Measurements from ENCODE around the gene IL20RB.
"Not testable (repeated sequence)": the region's sequence is repeated elsewhere in the genome, so short reads cannot be mapped to it uniquely, and the experiment has no call there.

Gene IL20RB

DNA sequence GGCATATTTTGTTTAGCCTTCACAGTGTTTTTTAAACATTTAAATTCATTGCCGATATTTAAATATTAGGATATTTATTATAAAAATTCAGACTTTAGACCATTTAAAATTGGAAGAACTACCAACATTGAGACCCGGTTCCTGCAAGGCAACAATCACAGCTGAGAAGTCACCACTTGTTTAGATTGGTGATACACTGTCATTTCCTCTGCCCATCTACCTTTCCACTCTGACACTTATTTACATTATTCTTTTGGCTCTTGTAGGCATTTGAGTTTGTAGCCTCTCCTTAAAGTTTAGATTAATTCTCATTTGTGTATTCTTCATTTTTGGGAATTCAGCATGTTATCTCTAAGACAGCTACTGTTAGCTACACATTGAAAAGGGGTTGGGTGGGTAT is 10.3 kb upstream of the IL20RB start:
- DNase-seq: no peak

DNA sequence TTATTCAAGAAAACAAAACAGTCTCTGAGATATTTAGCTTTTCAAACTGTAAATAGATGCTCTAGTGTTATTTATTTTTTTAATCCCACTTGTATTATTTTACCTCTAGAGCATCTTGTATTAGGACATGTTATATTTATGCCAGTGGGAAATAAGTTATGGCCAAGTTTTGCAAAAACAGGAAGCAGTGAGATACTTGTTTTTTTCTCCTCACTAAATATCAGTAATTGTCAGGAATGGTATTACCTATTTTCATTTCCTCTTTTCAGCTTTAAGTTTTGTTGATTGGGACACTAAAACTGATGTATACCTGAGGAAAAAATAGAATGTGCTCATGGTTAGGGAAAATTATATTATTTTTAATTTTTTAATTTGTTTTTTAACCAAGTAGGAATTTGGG is 8.6 kb upstream of the IL20RB start:
- DNase-seq: no peak

DNA sequence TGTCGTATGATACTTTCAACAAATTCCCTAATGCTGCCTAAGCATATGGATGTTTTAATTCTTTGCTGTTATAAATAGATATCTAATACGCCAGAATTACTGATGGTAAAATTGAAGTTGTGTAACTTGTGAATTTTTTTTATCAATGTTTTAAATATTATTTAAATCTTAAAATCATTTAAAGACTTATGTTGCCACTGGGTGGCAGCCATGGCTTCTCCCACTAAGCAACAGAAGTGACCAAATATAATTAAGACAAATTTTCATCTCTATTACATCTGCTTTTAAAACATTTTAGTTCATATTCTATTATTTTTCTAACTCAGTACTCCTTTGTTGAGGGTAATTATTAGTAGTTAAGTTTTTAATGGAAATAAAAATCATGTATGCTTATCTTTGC is 8.1 kb upstream of the IL20RB start:
- DNase-seq: no peak

DNA sequence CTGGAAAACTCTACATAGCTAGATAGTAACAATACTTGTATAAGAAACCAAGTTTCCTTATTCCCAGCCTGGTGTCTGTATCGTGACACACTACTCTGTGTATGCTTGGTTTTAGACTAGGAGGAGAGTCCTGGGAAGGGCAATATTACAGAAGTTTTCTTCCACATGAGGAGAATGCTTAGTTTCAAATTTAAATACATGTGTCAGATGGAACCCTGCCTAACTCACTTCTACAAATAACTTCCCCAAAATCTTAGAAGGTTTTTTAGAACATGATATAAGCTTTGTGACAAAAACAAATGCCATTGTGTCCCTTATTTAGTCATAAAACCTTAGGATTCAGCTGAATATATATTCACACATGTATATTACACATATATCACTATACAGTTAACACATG is 7.2 kb upstream of the IL20RB start:
- DNase-seq: no peak

DNA sequence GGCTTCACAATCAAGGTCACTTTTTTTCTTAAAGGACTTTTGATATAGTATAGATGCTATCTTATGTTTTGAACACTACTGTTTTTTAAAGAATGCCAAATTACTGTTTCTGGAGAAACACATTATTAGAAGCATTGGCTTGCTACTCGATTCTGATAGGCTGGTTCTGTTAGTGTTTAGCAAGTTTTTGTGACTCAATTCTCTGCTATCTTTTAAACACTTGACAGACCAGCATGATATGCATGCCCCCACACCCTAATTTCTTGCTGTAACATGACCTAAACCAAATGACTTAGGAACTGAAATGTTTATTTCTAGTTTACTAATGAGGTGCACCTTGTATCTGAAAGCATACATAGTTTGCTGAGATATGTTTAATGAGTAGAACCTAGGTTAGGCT is 5.5 kb upstream of the IL20RB start:
- no peak for DNase-seq

DNA sequence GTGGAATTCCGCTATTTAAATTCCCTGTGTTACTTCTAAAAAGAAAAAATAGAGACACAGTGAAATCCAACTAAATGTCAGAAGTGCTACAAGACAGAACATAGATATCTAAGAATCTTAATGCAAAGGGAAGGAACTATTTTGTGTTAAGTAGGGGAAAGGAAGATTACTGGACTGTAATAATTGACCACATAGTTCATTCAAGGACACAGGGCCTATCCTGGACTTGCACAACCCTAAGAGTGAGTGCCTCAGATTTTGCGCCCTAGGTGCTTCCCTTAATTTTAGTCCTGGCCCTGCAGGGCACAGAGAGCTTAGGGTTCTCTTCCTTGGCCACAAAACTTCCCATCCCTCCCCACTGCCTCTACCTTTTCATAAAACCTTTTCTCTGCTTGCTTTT is 3.5 kb upstream of the IL20RB start:
- DNase-seq: no peak

DNA sequence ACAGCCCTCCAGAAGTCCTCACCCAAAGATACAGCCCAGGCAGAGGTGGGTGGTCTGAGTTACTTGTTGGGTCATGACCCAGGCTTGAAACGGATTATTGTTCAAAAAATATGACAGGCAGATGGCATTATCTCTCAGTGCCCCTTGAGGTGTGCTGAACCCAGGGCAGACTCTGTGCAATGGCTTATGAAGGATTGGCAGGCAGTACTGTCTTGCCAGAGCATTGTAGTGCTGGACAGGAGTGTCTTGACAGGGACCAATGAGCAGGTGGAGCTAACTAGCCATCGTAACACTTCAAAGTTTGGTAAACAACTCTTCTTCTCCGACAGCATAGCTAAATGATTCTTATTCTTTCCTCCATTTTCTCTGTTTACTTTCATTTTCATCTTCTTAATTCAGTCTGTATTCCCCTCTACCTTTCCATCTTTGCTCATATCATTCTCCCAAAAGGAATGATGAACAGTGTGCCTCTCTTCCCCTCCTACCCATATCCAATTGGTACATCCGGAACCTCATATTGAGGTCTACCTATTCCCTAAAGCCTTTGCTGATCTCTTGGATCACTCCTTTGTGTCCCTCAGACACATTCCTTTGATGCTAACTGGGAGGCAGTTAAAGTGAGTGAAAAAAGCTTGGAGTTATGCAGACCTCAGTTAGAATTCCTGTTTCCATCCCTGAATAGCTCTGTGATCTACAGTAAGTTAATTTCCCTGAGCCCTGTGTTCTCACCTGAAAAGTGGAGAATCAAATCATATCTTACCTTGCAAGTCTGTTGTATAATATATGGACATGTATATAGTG is 2.6 kb upstream of the IL20RB start:
- DNase-seq: no peak

DNA sequence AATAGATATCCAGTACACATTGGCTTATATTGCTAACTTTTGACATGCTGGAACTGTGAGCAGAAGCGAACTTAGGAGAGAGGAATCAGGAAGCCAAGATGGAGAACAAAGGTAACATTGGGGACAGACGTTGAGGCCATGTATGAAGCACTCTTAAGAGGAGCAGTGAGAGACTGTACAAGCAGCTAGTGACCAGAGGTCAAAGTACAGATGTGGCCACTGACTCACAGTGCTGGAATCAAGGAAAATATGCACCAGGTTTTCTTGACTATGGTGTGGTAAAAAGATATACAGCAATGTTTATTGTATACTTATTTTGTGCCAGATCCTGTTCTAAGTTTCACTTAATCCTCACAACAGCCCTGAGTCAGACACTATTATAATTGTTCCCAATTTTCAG is 2.0 kb upstream of the IL20RB start:
- no peak for DNase-seq

DNA sequence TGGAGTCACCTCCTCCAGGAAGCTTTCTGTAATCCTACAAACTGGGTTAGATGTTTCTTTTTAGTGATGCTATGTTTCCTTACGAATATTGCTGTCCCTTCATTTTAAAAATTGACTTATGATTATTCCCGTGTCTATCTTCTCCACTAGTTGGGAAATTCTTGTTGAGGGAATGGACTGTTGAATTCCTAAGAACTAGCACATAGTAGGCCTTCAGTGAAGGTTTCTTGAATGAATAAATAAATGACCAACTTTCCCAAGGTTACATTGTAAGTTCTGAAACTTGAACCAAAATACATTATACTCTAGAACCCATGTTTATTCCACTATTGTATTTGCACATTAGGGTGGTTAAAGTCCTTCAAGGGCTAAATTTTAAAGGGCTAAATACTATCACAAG is 812 bp upstream of the IL20RB start:
- DNase-seq: no peak

DNA sequence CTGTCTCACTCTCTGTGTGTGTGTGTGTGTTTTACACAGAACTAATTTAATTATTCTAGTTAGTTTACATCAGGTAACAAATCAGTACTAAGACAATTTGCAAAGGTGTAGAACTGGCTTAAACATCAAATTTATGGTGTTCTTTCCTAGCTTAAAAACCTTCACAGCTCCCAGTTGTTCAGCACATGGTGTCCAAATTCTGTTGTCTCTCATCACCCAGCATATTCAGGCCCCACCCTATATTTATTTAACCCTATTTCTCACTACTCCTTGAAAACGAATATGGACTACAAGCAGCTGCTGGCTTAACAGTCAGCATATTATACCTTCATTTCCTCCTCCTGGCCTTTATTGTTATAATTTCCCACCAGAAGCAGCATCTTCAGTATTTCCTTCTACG is 1.2 kb downstream of the IL20RB start:
- DNase-seq: no peak

DNA sequence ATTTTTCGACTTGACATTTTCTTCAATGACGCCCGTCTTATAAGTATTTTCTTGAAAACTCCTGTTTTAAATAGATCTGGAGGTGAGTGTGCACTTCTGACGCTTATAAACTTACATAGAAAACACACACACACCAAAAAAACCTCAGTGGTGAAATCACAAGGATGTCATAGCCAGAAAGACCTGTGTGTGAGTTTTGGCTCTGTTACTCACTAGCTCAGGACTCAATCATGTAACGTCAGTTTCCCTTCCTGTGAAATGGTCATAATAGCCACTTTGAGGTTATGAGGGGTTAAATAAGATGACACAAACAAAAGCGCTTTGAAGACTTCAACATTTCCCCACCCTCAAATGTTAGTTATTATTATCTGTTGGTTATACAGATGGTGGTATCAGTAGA is 1.8 kb downstream of the IL20RB start:
- DNase-seq: no peak

DNA sequence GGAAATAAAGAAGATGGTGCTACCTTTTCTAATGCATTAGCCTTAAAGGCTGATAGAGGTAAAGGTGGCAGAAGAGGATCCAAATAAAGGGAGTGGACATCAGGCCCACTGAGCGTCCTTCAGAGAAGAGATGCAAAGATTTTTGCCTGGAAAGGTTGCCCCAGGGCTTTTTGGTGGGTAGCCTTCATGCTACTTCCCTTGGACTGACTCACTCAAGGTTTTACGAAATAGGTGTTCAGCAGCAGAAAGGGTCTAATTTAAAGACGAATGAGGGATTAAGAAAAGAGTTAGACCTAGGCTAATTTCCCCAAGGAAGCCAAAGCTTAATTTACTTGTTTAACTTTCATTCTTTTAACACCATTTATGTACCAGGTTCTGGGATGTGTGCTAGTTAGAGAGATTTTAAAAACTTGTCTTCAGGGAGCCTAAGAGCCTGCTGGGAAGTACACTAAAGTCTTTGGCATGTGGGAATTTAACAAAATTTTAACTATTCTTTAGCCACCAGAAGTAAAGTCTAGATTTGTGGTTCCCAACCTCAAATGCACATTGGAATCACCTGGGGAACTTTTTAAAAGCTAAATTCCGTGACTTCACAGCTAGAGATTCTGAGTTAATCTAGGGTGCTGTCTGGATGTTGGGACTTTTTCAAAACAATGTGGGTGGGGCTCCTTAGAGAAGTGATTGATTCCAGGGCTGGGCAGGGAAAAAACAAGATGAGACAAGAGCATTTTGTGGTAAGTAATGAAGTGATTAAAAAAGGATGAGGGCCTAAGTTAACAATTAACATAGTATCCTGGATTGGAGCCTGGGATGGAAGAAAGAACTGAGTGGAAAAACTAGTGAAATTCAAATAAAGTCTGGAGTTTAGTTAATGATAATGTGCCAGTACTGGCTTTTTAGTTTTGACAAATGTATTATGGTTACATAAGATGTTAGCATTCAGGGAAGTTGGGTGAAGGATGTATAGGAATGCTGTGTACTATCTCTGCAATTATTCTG is 3.4 kb downstream of the IL20RB start:
- no peak for DNase-seq

DNA sequence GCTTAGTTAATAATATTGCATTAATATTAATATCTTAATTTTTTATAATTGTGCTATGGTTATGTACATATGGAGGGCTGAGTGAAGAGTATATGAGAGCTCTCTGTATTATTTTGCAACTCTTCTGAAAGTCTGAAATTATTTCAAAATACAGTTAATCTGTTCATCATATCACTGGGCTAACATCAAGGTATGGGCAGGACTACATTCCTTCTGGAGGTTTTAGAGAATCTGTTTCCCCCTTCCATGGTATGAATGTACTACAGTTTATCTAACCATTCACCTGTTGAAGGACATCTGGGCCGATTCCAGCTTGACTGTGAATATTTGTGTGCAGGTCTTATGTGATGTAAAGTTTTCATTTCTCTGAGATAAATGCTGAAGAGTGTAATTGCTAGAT is 5.1 kb downstream of the IL20RB start:
- DNase-seq: no peak

DNA sequence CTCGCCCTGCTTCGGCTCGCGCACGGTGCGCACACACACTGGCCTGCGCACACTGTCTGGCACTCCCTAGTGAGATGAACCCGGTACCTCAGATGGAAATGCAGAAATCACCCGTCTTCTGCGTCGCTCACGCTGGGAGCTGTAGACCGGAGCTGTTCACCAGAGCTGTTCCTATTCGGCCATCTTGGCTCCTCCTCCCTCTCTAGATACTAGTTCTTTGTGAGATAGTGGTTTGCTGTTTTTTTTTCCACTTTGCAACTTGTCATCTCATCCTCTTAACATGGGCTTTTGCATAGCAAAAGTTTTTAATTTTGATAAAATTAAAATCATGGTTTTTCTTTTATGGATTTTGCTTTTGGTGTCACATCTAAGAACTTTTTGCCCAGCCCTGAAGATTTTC is 11.8 kb downstream of the IL20RB start:
- peak; percentile 13 for DNase-seq

DNA sequence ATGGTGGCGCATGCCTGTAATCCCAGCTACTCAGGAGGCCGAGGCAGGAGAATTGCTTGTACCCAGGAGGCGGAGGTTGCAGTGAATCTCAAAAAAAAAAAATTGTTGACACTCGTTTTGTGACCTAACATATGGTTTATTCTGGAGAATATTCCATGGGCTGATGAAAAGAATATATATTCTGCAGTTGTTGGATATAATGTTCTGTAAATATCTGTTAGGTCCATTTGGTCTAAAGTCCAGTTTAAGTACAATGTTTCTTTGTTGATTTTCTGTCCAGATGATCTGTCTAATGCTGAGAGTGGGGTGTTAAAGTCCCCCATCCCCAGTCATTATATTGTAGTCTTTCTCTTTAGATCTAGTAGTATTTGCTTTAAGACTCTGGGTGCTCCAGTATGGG is 15.6 kb downstream of the IL20RB start:
- DNase-seq: no peak

DNA sequence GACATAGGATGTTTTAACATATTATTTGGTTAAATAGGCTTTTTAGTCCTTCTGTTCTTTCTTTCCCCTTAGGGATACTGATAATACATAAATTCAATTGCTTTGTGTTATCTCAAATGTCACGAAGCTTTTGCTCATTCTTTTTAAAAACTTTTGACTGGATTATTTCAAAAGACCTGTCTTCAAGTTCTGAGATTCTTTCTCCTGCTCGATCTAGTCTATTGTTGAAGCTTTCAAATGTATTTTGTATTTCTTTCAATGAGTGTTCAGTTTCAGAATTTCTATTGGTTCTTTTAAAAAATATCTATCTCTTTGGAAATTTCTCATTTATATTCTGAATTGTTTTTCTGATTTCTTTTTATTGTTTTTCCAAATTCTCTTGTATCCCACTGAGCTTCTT is 16.9 kb downstream of the IL20RB start:
- DNase-seq: no peak

DNA sequence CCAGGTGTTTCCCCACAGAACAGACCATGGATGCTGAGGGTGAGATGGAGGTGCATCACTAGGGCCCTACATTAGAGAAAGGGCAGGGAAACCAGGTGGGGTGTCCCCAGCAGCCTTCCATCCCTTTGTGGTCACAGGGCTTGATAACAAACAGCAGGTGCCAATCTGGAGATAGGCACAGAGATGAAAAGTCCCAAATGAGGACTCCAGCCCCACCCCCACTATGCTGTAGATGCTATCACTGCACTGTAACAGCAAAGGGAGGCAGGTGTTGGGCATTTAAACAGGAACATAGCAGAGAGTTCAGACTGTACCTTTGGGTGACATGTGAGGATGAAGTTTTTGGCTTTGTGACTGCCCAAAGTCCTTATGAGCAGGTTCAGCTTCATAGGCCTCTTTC is 21.4 kb downstream of the IL20RB start:
- DNase-seq: no peak

DNA sequence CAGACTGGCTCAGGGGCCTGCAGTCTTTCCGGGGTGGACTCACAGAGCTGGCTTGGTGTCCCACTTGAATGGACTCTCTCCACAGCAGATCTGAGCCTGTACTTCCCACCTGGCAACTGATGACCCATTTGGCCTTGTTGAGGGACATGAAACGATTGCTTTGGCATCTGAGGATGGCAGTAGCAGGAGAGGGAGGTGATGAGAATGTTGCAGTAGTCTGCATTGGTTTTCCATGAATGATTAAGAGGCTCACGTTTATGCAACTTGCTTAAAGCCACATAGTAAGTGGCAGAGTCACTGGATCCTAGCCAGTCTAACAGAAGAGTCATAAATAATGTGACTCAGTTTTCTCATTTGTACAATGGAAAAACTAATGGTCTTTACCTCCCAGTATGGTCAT is 21.9 kb downstream of the IL20RB start:
- no peak for DNase-seq

DNA sequence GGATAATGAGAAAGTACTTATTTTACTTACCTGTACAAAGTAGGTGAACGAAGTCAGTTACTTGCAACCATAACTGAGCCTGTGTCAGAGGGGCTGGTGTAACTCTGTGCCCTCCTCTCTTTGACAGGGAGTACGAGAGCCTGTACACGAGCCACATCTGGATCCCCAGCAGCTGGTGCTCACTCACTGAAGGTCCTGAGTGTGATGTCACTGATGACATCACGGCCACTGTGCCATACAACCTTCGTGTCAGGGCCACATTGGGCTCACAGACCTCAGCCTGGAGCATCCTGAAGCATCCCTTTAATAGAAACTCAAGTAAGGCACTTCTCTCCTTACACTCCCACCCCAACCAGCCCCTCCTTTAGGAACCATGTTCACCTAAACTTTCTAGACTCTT is 24.2 kb downstream of the IL20RB start:
- DNase-seq: no peak

DNA sequence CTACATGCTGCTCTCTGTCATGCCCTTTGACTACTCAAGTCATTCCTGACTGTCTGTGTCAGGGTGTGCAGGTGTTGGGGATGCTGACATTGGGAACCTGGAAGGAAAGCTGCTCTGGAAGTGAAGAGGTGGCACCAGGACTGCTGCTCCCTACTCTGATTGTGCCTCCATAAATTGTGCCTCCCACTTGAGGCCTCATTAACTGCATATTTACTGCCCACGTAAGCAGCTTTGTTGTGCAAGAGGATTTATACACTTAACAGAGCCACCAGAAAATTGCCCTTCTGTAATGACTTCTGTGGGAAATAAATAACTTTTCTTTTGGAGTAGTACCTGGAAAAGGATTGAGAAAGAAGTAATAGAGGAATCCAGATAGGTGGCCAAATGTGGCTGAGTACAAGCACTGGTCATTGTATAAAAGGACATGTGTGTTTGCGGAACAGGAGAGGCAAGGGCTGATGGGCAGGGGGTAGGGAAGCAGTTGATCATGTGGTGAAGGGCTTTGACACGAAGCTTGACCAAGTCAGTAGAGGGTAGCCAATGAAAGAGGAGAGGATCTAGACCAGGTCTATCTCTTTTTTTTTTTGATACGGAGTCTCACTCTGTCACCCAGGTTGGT is 24.8 kb downstream of the IL20RB start:
- no peak for DNase-seq

DNA sequence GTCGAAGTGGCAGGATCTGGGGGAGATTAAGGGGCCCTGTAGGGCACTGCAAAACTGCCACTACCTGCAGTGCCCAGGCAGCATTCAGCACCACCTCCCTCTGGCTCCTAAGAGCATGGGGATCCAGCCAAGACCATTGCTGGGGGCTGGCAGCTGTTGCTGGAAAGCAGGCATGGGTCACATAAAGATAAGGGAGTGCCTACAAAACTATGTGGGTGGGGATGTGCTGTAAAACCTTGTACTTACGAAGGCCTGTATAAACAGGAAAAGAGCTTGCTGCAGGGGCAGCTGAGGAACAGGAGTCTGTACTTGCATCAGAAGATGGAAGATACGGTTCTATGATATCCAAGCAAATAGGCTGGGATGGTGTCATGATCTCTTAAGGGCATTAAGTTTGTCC is 27.1 kb downstream of the IL20RB start:
- DNase-seq: no peak

DNA sequence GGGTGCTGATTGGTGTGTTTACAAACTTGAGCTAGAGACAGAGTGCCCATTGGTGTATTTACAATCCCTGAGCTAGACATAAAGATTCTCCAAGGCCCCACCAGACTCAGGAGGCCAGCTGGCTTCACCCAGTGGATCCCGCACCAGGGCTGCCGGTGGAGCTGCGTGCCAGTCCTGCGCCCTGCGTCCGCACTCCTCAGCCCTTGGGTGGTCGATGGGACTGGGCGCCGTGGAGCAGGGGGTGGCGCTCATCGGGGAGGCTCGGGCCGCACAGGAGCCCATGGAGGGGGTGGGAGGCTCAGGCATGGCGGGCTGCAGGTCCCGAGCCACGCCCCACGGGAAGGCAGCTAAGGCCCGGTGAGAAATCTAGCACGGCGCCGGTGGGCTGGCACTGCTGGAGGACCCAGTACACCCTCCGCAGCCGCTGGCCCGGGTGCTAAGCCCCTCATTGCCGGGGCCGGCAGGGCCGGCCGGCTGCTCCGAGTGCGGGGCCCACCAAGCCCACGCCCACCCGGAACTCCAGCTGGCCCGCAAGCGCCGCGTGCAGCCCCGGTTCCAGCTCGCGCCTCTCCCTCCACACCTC is 29.7 kb downstream of the IL20RB start:
- DNase-seq: not testable (repeated sequence)

DNA sequence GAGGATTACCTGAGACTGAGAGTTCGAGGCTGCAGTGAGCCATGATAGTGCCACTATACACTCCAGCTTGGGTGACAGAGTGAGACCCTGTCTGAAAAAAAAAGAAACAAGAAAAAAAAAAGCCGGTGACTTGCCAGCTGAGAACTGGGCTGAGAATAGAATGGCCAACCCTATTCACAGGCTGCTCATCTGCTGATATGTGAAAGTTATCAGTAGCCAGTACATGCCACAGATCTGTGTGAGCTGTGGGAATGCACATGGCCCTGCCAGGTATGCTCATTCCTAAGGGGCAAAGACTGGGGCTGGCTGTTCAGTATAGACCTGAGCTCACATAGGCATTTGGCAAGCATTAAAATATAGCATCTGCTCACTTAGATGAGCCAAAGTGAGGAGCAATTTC is 30.9 kb downstream of the IL20RB start:
- no peak for DNase-seq

All from NCI-H510A (cell line).